Peyer's patch (tissue), 4 donors: ENCODE measurements around the gene SLC9A5. TPM values are rescaled to one million over a fixed set of nuclear protein-coding genes. Genes with fewer than 3 reads are reported as not detected.

Experiments used
- DNase-seq, 3 donors: peaks; one replicate each; pipeline ENCODE4 v3.0.0-alpha.2; 2017 to 2019
- H3K27ac ChIP-seq, 4 donors: fragments of 200-600 bp; sonication (generic); one replicate each; pipeline ENCODE4 v1.5.1; 2016 to 2019
- H3K27me3 ChIP-seq, 2 donors: fragments of 200-600 bp; sonication (generic); one replicate each; pipeline ENCODE4 v1.5.1; 2019
- H3K36me3 ChIP-seq, 3 donors: fragments of 200-600 bp; sonication (generic); one replicate each; pipeline ENCODE4 v1.5.1; 2016 to 2019
- H3K4me1 ChIP-seq, 4 donors: fragments of 200-600 bp; sonication (generic); one replicate each; pipeline ENCODE4 v1.5.1; 2016 to 2019
- H3K4me3 ChIP-seq, 4 donors: fragments of 200-600 bp; sonication (generic); 1 replicate in 3 of 4; 2 replicates in 1 of 4; pipeline ENCODE4 v1.5.1; 2016 to 2019; ENCODE audit warnings: mild to moderate bottlenecking in 1 of 4
- H3K9me3 ChIP-seq, 4 donors: fragments of 200-600 bp; sonication (generic); one replicate each; pipeline ENCODE4 v1.5.1; 2016 to 2019; ENCODE audit warnings: mild to moderate bottlenecking in 1 of 4
- POLR2A ChIP-seq, 2 donors: fragments of 450-650 bp; IDR thresholded peaks; one replicate each; pipeline ENCODE4 v1.5.1; 2017; ENCODE audit warnings: antibody characterized with exemption in 2 of 2, mild to moderate bottlenecking in 2 of 2, moderate library complexity in 2 of 2
- total RNA-seq, 4 donors: library from RNA; depleted of rRNA; stranded (reverse); fragments of >200 nt; gene quantifications; one replicate each; pipeline ENCODE4 v1.1.0, GENCODE V29; 2016
- TF ChIP-seq, protein P1 (sequence below), 6 experiments: fragments of 450-650 bp in 4 of 6; fragments of 200-600 bp in 2 of 6; sonication (generic) in 1 of 6; IDR thresholded peaks; one replicate each; pipeline ENCODE4 v1.5.1; 2017 to 2019; ENCODE audit warnings: antibody characterized with exemption in 6 of 6, mild to moderate bottlenecking in 3 of 6, moderate library complexity in 1 of 6

SLC9A5 gene
- total RNA-seq, 4 donors from 2014 or later = 1.2 to 2.2 (median 1.8) TPM

DNA sequence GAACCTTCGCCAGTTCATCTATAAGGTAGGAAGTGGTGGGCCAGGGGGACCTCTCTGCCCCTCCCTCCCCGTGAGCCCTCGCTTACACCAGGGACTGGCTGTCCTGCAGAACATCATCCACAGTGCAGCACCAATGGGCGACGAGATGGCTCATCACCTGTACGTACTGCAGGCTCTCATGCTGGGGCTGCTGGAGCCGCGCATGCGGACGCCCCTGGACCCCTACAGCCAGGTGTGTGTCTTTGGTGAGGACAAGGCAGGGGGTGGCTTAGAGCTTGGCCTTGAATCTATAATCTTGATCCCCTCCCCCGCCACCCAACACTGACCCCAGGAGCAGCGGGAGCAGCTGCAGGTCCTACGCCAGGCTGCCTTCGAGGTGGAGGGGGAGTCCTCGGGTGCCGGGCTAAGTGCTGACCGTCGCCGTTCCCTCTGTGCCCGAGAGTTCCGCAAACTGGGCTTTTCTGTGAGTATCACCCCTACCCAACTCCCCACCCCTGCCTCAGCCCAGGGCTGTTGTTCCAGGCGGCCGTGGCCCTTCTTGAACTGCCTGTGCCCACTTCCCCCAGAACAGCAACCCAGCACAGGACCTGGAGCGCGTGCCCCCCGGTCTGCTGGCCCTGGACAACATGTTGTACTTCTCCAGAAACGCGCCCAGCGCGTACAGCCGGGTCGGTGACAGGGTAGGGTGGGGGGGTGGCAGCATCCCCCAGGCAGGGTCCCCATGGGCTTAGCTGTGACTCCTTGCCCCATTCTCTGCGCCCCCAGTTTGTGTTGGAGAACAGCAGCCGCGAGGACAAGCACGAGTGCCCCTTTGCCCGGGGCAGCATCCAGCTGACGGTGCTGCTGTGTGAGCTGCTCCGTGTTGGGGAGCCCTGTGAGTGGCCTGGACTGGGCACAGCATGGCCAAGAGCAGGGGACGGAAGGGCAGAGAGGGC lies 47.1 kb upstream of the SLC9A5 start:
- no peak for TF ChIP-seq POLR2A (IDR thresholded peaks at IDR 0.05)
- TF ChIP-seq, protein P1, sequence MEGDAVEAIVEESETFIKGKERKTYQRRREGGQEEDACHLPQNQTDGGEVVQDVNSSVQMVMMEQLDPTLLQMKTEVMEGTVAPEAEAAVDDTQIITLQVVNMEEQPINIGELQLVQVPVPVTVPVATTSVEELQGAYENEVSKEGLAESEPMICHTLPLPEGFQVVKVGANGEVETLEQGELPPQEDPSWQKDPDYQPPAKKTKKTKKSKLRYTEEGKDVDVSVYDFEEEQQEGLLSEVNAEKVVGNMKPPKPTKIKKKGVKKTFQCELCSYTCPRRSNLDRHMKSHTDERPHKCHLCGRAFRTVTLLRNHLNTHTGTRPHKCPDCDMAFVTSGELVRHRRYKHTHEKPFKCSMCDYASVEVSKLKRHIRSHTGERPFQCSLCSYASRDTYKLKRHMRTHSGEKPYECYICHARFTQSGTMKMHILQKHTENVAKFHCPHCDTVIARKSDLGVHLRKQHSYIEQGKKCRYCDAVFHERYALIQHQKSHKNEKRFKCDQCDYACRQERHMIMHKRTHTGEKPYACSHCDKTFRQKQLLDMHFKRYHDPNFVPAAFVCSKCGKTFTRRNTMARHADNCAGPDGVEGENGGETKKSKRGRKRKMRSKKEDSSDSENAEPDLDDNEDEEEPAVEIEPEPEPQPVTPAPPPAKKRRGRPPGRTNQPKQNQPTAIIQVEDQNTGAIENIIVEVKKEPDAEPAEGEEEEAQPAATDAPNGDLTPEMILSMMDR (IDR thresholded peaks at IDR 0.05) = no peak
- Histone ChIP-seq H3K36me3 (peaks cover 0 to 57% (median 0%) of the 10 kb centered on the region in 3 donors), H3K4me1 (peaks cover 0 to 26% (median 0%) of the 10 kb centered on the region in 4 donors), H3K27me3 (no peaks in the 10 kb centered on the region), H3K27ac (no peak overlapping the region), H3K4me3 (no peak overlapping the region), H3K9me3 (no peaks in the 10 kb centered on the region)
- no peak for DNase-seq

DNA sequence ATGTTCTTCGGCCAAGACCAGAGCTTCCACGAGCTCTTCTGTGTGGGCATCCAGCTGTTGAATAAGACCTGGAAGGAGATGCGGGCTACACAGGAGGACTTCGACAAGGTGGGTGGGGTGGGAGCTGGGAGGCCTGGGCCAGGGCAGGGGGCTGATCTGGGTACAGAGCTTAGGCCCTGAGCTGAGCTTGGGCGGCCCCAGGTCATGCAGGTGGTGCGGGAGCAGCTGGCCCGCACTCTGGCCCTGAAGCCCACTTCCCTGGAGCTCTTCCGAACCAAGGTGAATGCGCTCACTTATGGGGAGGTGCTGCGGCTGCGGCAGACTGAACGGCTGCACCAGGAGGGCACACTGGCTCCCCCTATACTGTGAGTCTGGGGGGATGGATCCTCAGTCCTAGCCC lies 46.4 kb upstream of the SLC9A5 start:
- no peaks in the 10 kb centered on the region for H3K9me3 ChIP-seq
- no peak for TF ChIP-seq POLR2A (IDR thresholded peaks at IDR 0.05)
- TF ChIP-seq, protein P1 (IDR thresholded peaks at IDR 0.05) = no peak
- peaks cover 0 to 50% (median 0%) of the 10 kb centered on the region in 3 donors for H3K36me3 ChIP-seq
- no peaks in the 10 kb centered on the region for H3K27me3 ChIP-seq
- no peak overlapping the region for H3K27ac ChIP-seq
- H3K4me3 ChIP-seq = no peak overlapping the region
- peaks cover 0 to 24% (median 0%) of the 10 kb centered on the region in 4 donors for H3K4me1 ChIP-seq
- DNase-seq = no peak

DNA sequence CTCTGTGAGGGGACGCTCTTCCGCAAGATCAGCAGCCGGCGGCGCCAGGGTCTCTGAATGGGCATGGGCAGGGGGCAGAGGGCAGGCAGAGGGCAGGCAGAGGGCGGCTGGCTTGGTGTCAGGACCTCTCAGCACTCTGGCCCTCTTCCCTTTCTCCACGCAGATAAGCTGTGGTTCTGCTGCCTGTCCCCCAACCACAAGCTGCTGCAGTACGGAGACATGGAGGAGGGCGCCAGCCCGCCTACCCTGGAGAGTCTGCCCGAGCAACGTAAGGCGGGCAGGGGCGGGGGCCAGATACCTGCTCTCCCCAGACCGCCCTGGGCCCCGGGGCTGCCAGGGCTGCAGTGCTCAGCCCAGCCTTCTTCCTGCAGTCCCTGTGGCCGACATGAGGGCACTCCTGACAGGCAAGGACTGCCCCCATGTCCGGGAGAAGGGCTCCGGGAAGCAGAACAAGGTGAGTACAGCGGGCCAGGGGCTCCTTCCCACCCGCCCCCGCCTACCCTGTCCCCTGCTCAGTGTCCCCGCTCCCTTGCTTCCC lies 45.8 kb upstream of the SLC9A5 start:
- DNase-seq = no peak

DNA sequence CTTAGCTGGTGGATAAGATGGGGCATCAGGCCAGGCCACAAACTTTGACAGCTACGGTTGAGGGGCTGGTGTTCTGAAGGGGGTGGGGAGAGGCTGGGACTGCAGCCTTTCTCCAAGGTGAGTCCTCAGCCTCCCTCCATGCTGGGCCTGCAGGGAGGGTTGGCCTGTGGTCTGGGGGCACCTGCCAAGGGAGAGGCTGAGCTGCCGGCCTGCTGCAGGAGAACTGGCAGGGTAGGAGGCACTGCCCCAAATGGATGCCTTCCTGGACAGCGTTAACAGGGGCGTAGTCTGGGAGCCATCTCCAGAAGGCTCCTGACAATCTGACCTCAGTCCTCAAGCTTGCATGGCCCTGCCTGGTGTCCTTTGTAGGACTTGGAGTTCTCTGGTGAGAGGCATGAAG lies 44.7 kb upstream of the SLC9A5 start:
- no peak for TF ChIP-seq POLR2A (IDR thresholded peaks at IDR 0.05)
- TF ChIP-seq, protein P1 (IDR thresholded peaks at IDR 0.05) = no peak
- Histone ChIP-seq H3K36me3 (peaks cover 0 to 38% (median 0%) of the 10 kb centered on the region in 3 donors), H3K4me1 (peaks cover 0 to 12% (median 0%) of the 10 kb centered on the region in 4 donors)

More for the DNA sequence above, 45.8 kb upstream of the SLC9A5 start:
- no peak overlapping the region for H3K4me3 ChIP-seq
- H3K27ac ChIP-seq = no peak overlapping the region
- H3K4me1 ChIP-seq = peaks cover 0 to 18% (median 0%) of the 10 kb centered on the region in 4 donors
- H3K27me3 ChIP-seq = no peaks in the 10 kb centered on the region
- peaks cover 0 to 44% (median 0%) of the 10 kb centered on the region in 3 donors for H3K36me3 ChIP-seq
- no peaks in the 10 kb centered on the region for H3K9me3 ChIP-seq
- TF ChIP-seq POLR2A (IDR thresholded peaks at IDR 0.05) = no peak
- TF ChIP-seq, protein P1 (IDR thresholded peaks at IDR 0.05) = no peak

DNA sequence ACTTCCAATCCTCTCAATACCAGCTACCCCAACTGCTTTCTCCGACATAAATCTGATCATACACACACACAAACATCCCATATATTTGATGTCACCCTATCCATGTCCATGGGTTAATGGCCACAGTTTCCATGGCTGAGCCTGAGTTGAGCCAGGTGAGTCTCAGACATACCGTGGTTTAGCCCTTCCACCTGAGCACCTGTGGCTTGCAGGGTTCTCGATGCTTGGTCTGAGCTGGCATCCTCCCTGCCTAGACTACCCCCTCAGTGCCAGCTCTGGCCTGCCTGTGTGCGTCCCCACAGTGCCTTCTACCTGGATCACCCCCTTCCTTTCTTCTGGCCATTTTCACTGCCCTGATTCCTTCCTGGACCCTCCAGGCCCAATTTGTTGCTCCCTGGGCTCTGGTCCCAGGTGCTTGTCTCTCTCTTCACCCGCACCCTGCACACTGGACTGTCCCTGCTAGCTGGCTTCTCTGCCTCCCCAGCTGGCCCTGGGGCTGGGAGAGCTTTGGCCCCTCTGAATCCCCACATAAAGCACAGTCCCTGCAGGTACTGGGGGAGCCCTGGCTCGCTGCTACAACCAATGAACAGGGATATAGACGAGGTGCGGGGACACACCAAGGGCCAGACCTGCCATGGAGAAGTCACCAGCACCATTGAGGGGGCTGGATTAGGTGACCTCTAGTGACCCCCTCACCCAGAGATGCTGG lies 42.5 kb upstream of the SLC9A5 start:
- TF ChIP-seq, protein P1 (IDR thresholded peaks at IDR 0.05) = no peak
- TF ChIP-seq POLR2A (IDR thresholded peaks at IDR 0.05) = no peak
- no peaks in the 10 kb centered on the region for H3K9me3 ChIP-seq
- H3K36me3 ChIP-seq = peaks cover 0 to 29% (median 0%) of the 10 kb centered on the region in 3 donors

More for the DNA sequence above, 44.7 kb upstream of the SLC9A5 start:
- no peaks in the 10 kb centered on the region for H3K9me3 ChIP-seq
- H3K27me3 ChIP-seq = no peaks in the 10 kb centered on the region
- H3K27ac ChIP-seq = no peak overlapping the region
- no peak overlapping the region for H3K4me3 ChIP-seq
- DNase-seq = no peak

More for the DNA sequence above, 42.5 kb upstream of the SLC9A5 start:
- Histone ChIP-seq H3K4me1 (no peaks in the 10 kb centered on the region), H3K27ac (no peak overlapping the region), H3K4me3 (no peak overlapping the region), H3K27me3 (no peaks in the 10 kb centered on the region)
- no peak for DNase-seq
